Thyroid gland (tissue), 4 donors: ENCODE measurements around the gene GATA3.

Source experiments
- CTCF ChIP-seq, 6 experiments: fragments of 200-600 bp in 3 of 6; fragments of 450-650 bp in 3 of 6; sonication (generic) in 3 of 6; IDR thresholded peaks; one replicate each; pipeline ENCODE4 v1.5.1; 2016 to 2019; ENCODE audit warnings: antibody characterized with exemption in 6 of 6, mild to moderate bottlenecking in 2 of 6, inconsistent platforms in 1 of 6, moderate library complexity in 1 of 6
- POLR2A ChIP-seq, 2 donors: fragments of 450-650 bp; IDR thresholded peaks; one replicate each; pipeline ENCODE4 v1.6.1; 2017; ENCODE audit warnings: antibody characterized with exemption in 2 of 2, mild to moderate bottlenecking in 2 of 2, moderate library complexity in 1 of 2

GRCh38 chr10:8116926-8117493, 62.5 kb downstream of the GATA3 start:
- TF ChIP-seq CTCF (IDR thresholded peaks at IDR 0.05) (no peak), POLR2A (IDR thresholded peaks at IDR 0.05) (no peak)
